ENCODE results near the gene CAP2.

- TF ChIP-seq, protein P1, sequence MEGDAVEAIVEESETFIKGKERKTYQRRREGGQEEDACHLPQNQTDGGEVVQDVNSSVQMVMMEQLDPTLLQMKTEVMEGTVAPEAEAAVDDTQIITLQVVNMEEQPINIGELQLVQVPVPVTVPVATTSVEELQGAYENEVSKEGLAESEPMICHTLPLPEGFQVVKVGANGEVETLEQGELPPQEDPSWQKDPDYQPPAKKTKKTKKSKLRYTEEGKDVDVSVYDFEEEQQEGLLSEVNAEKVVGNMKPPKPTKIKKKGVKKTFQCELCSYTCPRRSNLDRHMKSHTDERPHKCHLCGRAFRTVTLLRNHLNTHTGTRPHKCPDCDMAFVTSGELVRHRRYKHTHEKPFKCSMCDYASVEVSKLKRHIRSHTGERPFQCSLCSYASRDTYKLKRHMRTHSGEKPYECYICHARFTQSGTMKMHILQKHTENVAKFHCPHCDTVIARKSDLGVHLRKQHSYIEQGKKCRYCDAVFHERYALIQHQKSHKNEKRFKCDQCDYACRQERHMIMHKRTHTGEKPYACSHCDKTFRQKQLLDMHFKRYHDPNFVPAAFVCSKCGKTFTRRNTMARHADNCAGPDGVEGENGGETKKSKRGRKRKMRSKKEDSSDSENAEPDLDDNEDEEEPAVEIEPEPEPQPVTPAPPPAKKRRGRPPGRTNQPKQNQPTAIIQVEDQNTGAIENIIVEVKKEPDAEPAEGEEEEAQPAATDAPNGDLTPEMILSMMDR (IDR thresholded peaks at IDR 0.05), result no peak
- TF ChIP-seq POLR2A (IDR thresholded peaks at IDR 0.05), result no peak
These were observed 209.5 kb downstream of the CAP2 start for GRCh38 chr6:17602888-17603287.

All from testis (tissue), 2 donors.